GM19463 (cell line): Measurements from ENCODE around the gene CDCA8.
"Not testable (repeated sequence)": the region's sequence is repeated elsewhere in the genome, so short reads cannot be mapped to it uniquely, and the experiment has no call there.

Experiments
- ATAC-seq: cut with Tn5 transposase; IDR thresholded peaks from one replicate; pipeline ENCODE4 v1.9.1; 2021; ENCODE audit warnings: mild to moderate bottlenecking, moderate library complexity; ENCODE audit not compliant: unreplicated experiment

CDCA8 gene

GRCh38 chr1:37732111-37732780 lies 39.9 kb downstream of the CDCA8 start:
- no peak for ATAC-seq

- no peak for ATAC-seq
These were observed 42.6 kb downstream of the CDCA8 start for GRCh38 chr1:37734629-37735591.

- ATAC-seq, result not testable (repeated sequence)
These were observed 45.7 kb downstream of the CDCA8 start for GRCh38 chr1:37737975-37738374.

GRCh38 chr1:37738619-37739018 lies 46.3 kb downstream of the CDCA8 start:
- ATAC-seq, result not testable (repeated sequence)

- no peak for ATAC-seq
These were observed 46.9 kb downstream of the CDCA8 start for GRCh38 chr1:37739222-37739621.

GRCh38 chr1:37741130-37741529 lies 48.8 kb downstream of the CDCA8 start:
- ATAC-seq, result no peak

- ATAC-seq, result no peak
These were observed 49.3 kb downstream of the CDCA8 start for GRCh38 chr1:37741662-37742061.

GRCh38 chr1:37746806-37747205 lies 54.5 kb downstream of the CDCA8 start:
- no peak for ATAC-seq

- no peak for ATAC-seq
These were observed 56.2 kb downstream of the CDCA8 start for GRCh38 chr1:37748565-37748964.

GRCh38 chr1:37752213-37752582 lies 59.9 kb downstream of the CDCA8 start:
- no peak for ATAC-seq

GRCh38 chr1:37752583-37753471 lies 60.5 kb downstream of the CDCA8 start:
- no peak for ATAC-seq

GRCh38 chr1:37753473-37754321 lies 61.4 kb downstream of the CDCA8 start:
- ATAC-seq, result no peak

GRCh38 chr1:37755290-37755689 lies 63.0 kb downstream of the CDCA8 start:
- ATAC-seq, result no peak

GRCh38 chr1:37755951-37756560 lies 63.7 kb downstream of the CDCA8 start:
- no peak for ATAC-seq
